Right ventricle myocardium superior (tissue), 1 donor: ENCODE data around the gene GLYR1. TPM values are rescaled to one million over a fixed set of nuclear protein-coding genes. Genes with fewer than 3 reads are reported as not detected.

Experiments used
- ATAC-seq: fragments of 200-7000 bp; cut with Tn5 transposase; one replicate; pipeline ENCODE4 v1.9.1; 2020; ENCODE audit warnings: mild to moderate bottlenecking; ENCODE audit not compliant: poor library complexity
- DNase-seq: peaks from one replicate; pipeline ENCODE4 v3.0.0-alpha.2; 2020
- intact Hi-C: fragments of 100-400 bp; cut with DNase I; formaldehyde crosslinking; loops from one replicate; pipeline ENCODE4 v1.11.2; 2022
- total RNA-seq: library from RNA; stranded (reverse); fragmentation: NEBNext Ultra II Directional; extraction: Animal tissue kit (Norgen Biotek cat#: 25700); gene quantifications from one replicate; pipeline ENCODE4 v1.2.1, GENCODE V29; 2021
- donor health status: DM: no; HTN: yes; CAD: no; lungs with severe emphysema.

The GLYR1 gene
- total RNA-seq, 1 donor from 2014 or later = 93.3 TPM

DNA sequence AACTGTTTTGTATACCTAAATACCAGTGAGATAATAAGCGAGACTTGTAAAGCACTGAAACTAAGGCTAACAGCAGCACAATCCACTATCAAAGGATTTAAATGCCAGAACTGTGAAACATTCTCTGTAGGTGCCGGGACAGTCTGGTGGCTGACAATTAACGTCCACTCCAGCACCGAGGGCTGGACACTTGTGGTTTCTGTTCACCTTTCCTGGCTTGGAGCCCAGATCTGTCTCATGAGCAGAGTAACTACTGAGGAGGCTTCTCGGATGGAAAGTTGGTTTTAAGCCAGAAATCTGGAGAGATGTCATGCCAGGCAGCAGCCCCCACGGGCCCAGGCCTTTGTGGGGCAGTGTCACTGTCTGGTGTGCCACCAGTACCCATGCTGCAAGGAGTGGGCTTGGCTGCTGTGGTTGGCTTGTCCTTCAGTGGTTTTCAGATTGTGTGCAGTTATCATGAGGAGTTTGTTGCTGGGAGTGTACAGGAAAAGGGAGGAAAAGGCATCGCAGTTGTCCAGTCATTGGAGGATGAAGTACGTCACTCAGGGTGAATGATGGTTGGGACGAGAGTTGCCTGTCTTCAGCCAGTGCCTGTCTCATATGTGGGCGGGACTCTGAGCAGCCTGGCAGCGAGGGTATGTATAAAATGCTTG is 35.7 kb upstream of the GLYR1 start:
- DNase-seq (no peak), ATAC-seq (peak; percentile 58)
- intact Hi-C loops = no loop called here

DNA sequence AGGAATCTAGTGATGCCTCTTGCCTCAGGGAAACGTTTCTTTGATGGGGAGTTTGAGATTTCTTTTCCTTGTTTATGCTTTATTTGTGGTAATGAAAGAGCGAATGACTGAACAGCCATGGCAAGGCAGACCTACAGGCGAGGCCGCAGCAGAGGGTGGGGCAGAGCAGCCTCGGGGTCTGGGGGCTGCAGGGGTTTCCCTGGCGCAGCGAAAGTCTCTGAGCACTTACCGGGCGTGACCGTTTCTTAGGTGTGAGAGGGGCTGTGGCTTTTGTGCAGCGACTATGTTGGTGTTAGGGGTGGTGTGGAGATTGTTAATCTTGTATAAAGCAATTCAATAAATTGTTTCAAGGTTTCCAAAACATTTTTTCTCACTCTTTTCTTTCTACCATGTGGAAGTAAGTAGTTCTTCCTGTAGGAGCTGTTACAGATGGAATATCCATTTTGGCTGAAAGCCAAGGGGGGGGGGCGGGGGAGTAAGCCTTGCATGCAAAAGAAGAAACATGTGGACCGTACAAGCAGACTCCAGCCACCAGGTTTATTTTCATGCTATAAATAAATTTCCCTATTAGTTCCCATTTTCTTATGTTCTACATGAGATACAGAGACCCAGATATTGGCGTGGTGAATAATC is 35.0 kb upstream of the GLYR1 start:
- intact Hi-C loops = no loop called here
- no peak for DNase-seq
- no peak for ATAC-seq

DNA sequence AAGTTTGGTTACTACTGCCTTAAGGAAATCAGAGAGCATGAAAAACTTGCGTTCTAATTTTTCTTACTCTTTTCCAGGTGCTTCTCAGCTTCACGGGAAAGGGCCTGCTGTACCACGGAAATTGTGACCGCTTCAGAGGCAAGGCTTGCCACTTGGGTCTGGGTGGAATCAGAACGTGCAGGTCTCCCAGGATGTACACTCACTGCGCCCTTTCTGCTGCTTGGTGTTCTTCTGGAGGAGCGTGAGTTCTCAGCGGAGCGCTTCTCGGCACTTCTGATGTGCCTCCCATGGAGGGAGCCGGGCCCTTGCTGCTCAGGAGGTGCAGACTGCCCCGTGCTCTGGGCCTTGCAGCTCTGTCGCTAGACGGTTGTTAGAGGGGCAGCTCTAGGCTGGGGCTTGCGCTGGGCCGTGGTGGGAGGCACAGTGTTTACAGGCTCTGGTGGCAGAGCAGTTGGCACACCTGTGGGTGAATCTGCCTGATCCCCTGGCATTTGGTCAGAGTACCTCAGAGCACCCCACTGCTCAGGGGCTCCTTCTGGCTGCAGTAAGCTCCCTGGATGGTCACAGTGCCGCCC is 33.0 kb upstream of the GLYR1 start:
- intact Hi-C loops = no loop called here
- DNase-seq (no peak), ATAC-seq (no peak)

DNA sequence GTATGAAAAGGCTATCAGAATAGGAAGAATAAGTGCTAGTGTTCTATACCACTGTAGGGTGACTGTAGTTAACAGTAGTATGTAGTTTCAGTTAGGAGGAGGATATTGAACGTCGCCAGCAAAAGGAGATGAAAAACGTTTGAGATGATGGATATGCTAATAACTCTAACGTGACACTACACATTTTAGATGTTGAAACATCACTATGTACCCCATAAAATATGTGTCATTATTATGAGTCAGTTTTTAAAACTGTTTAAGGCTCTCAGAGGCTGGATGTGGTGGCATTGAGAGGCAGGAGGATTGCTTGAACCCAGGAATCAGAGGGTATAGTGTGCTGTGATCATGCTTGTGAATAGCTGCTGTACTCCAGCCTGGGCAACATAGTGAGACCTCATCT is 32.0 kb upstream of the GLYR1 start:
- no peak for DNase-seq
- ATAC-seq = no peak
- intact Hi-C loops = no loop called here

DNA sequence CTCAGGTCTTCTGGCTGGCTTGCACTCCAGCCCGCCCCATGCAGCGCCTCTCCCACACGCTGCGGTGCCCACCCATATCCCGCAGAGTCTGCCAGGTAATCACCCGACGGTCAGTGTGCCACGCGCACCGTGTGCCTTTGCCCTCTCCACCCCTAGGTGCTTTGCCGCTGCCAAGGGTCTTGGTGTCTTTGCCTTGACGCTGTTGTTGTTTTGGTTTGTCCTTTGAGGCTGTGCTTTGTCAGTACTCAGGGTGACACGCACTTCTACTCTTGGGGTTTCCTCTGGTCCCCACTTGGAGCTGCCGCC is 30.2 kb upstream of the GLYR1 start:
- DNase-seq (no peak), ATAC-seq (no peak)
- intact Hi-C loops = no loop called here

DNA sequence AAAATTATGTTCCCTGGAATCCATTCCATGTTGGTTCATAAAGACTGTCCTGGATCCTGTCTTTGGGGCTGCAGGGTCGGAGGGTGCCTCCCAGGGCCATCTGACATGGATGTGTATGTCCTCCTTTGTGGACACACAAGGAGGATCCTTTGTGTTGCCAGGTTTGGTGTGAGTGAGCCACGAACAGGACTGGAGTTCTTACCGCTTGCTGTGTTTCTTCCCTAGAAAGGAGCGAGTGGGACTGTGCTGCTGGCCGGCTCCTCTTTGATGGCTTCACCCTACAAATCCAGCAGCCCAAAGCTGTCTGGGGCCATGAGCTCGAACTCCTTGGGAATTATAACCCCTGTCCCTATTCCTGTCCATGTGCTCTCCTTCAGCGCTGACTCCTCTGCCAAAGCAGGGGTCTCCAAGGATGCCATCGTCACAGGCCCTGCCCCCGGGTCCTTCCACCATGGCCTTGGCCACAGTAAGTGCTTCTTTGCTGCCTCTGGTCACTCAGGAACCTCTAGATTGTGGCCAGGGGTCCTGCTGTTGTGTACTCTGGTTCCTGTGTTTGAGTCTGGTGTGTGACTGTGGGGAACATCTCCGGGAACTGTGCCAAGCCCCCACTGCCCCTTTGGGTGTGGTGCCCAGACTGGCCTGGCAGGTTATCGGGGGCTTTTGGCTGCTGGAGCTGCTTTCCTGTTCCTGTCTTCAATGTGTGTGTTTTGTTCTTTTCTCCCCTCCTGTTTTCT is 29.7 kb upstream of the GLYR1 start:
- no peak for ATAC-seq
- intact Hi-C loops = no loop called here
- no peak for DNase-seq

DNA sequence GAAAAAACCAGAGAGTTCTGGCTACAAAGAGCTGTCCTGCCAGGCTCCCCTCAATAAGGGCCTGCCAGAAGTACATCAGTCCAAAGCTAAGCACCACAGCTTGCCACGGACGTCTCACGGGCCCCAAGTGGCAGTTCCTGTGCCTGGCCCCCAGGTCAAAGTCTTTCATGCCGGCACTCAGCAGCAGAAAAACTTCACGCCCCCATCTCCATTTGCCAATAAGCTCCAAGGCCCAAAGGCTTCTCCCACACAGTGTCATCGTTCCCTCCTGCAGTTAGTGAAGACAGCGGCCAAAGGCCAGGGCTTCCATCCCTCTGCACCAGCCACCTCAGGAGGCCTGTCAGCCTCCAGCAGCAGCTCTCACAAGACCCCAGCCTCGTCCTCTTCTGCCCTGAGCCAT is 27.6 kb upstream of the GLYR1 start:
- DNase-seq (no peak), ATAC-seq (no peak)
- intact Hi-C loops = no loop called here

DNA sequence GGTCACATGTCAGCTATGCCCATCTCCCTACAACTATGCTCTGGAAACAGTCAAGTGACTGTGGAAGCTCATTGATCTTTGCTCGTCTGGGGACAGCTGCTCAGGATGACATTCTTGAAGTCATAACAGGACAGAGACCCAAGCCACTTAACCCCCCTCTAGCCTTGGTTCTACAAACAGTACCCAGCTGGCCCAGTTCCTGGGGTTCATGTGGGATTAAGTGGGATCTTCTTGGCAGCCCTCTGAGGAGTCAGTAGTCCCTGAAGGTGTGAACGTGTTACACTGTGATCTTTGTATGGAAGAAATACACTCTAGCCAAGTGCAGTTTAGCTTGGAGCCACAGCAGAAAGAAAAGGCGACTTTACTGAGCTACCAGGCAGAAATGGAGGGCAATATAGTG is 26.0 kb upstream of the GLYR1 start:
- ATAC-seq (no peak), DNase-seq (no peak)
- intact Hi-C loops = no loop called here

GRCh38 chr16:4871071-4871470 is 24.0 kb upstream of the GLYR1 start:
- intact Hi-C loops = no loop called here
- no peak for ATAC-seq
- DNase-seq = no peak

GRCh38 chr16:4870138-4870671 is 23.1 kb upstream of the GLYR1 start:
- ATAC-seq = no peak
- no peak for DNase-seq
- intact Hi-C loops = no loop called here

DNA sequence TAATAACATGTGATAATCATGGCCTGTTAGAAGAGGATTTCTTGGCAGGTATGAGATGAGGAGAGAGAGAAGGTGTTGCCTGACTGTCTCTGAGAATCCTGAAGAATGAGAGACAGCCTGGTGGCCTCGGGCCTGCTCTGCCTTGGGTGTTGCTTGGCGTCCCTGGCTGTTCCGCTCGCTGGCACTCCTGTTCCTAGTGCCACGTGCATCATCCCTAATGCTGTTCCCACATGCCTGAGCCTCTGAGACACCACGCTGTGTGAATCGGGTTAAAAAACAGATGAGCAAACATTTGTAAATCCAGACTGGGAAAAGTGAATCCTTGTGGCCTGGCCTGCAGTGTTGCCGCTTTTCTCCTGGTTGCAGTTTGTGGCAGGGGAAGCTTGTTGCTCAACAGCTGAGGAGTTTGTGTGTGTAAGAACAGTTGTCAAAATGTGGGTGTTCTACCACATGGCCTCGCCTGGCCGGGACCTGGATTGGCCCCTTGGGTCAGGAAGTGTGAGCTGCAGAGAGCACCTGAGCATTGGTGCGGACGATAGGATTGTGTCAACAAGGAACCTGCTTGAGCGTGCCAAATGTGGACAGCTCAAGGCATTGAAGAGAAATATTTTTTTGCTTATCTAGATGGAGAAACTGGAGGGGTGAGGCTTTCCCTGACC is 22.2 kb upstream of the GLYR1 start:
- intact Hi-C loops = no loop called here
- DNase-seq (no peak), ATAC-seq (peak; percentile 41)

GRCh38 chr16:4868535-4868934 is 21.4 kb upstream of the GLYR1 start:
- no peak for DNase-seq
- intact Hi-C loops = no loop called here
- ATAC-seq = peak; percentile 28

- DNase-seq (no peak), ATAC-seq (no peak)
- intact Hi-C loops = no loop called here
These were observed 20.9 kb upstream of the GLYR1 start for GRCh38 chr16:4868026-4868425.

DNA sequence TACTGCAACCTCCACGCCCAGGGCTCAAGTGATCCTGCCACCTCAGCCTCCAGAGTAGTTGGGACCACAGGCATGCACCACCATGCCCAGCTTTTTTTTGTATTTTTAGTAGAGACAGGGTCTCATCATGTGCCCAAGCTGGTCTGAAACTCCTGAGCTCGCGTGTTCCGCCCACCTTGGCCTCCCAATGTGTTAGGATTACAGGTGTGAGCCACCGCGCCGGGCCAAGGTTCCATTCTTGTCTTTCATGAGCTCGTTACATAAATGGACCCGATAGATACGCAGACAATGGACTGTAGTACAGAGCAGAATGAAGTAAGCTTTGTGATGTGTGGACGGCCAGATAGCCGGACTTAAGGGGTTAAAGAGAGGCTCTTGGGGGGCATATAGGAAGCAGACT is 19.5 kb upstream of the GLYR1 start:
- ATAC-seq (no peak), DNase-seq (no peak)
- intact Hi-C loops = no loop called here

DNA sequence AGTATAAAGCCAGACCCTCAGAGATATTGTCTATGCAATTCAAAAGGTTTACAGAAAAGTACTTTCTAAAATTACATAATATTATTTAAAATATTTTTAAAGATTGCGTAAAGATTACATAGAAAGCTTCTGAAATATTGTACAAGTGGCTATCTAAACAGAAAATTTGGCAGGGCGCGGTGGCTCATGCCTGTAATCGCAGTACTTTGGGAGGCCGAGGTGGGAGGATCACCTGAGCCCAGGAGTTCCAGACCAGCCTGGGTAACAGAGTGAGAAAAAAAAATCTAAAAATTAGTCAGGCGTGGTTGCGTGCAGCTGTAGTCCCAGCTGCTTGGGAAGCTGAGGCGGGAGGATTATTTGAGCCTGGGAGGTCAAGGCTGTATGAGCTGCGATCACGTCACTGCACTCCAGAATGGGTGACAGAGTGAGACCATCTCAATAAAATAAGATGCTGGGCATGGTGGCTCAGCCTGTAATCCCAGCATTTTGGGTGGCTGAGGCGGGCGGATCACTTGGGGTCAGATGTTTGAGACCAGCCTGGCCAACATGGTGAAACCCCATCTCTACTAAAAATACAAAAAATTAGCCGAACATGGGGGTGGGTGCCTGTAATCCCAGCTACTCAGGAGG is 18.3 kb upstream of the GLYR1 start:
- ATAC-seq (no peak), DNase-seq (no peak)
- intact Hi-C loops = no loop called here

- DNase-seq (no peak), ATAC-seq (no peak)
- intact Hi-C loops = no loop called here
These were observed 17.6 kb upstream of the GLYR1 start for GRCh38 chr16:4864728-4865127.

DNA sequence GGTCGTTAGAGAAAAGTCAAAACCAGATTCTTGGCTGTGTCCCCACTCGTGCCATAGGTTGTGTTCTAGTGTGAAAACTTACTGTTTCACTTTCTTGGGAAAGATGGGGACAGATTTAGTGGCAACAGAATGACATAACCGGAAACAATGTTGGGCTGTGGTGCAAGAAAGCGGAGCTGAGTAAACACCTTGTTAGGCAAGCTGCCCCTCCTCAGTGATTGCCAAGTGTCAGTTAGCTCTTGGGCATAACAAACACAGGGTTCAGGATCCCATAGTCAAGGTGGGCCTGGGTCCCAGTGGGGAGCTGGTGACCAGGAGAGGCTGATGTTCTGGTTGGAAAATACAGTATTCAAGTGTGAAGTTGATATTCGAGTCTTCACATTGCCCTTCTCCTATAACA is 15.6 kb upstream of the GLYR1 start:
- DNase-seq (no peak), ATAC-seq (peak; percentile 52)
- intact Hi-C loops = no loop called here

GRCh38 chr16:4860727-4861342 is 13.7 kb upstream of the GLYR1 start:
- intact Hi-C loops = no loop called here
- DNase-seq = no peak
- ATAC-seq = no peak

DNA sequence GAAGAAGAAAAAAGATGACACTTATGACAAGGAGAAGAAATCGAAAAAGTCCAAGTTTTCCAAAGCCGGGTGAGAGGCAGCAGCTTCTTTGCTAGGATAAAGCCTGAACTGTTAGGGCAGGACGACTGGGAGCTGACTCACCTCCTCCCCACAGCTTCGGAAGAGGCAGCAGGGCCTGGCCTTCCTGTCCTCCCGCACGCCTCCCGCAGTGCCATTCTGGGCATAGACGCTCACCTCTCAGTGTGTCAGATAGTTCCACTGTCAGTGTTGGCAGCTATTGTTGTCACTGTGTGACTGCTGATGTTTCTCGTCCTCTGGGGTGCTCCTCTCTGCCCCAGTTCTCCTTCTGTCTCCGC is 12.8 kb upstream of the GLYR1 start:
- DNase-seq (no peak), ATAC-seq (no peak)
- intact Hi-C loops = no loop called here
